CD4-positive, alpha-beta memory T cell (primary cell): Measurements from ENCODE around the gene MED15. TPM values are rescaled to one million over a fixed set of nuclear protein-coding genes. Genes with fewer than 3 reads are reported as not detected.

Experiments
- CTCF ChIA-PET: fragments of 350-600 bp; sonication (Branson Sonifier 250); formaldehyde crosslinking; loops from one replicate; lab custom pipeline; 2021; ENCODE audit warnings: inconsistent platforms; ENCODE audit not compliant: partially characterized antibody; lab: Charles Lee
- POLR2A ChIA-PET: fragments of 350-600 bp; sonication (Branson Sonifier 250); formaldehyde crosslinking; loops from one replicate; lab custom pipeline; 2021; ENCODE audit not compliant: partially characterized antibody; lab: Charles Lee
- DNase-seq, 5 donors: peaks; one replicate each; pipeline versions ENCODE4 v3.0.0 to v3.0.0-alpha.2; 2020 to 2022; ENCODE audit warnings: mixed read lengths in 1 of 5
- H3K27ac ChIP-seq: one replicate; pipeline ENCODE4 v1.7.0; 2013; ENCODE audit warnings: low read depth, low read length
- H3K27me3 ChIP-seq: 2 replicates; pipeline ENCODE4 v1.7.0; 2013; ENCODE audit warnings: mild to moderate bottlenecking, low read length, moderate library complexity; ENCODE audit not compliant: insufficient read depth
- H3K36me3 ChIP-seq: 2 replicates; pipeline ENCODE4 v1.7.0; 2013; ENCODE audit warnings: mild to moderate bottlenecking, low read length, moderate library complexity; ENCODE audit not compliant: insufficient read depth
- H3K4me1 ChIP-seq: 2 replicates; pipeline ENCODE4 v1.7.0; 2013; ENCODE audit warnings: mild to moderate bottlenecking, low read length, moderate library complexity; ENCODE audit not compliant: insufficient read depth
- H3K4me3 ChIP-seq, 2 donors: one replicate each; pipeline ENCODE4 v1.7.0; 2013; ENCODE audit warnings: low read length in 2 of 2, mild to moderate bottlenecking in 1 of 2
- H3K9me3 ChIP-seq, 2 donors: one replicate each; pipeline ENCODE4 v1.7.0; 2013; ENCODE audit warnings: low read length in 2 of 2, control low read depth in 1 of 2; ENCODE audit not compliant: control insufficient read depth in 1 of 2
- H3K27ac Mint-ChIP-seq, 7 donors: one replicate each; pipeline ENCODE4 v1.8.0; 2020 to 2021; ENCODE audit warnings: mixed read lengths in 7 of 7, mild to moderate bottlenecking in 6 of 7, inconsistent platforms in 3 of 7, moderate library complexity in 3 of 7
- H3K27me3 Mint-ChIP-seq, 2 donors: one replicate each; pipeline ENCODE4 v1.8.0; 2020 to 2021; ENCODE audit warnings: mixed read lengths in 2 of 2
- H3K36me3 Mint-ChIP-seq, 2 donors: one replicate each; pipeline ENCODE4 v1.8.0; 2020 to 2021; ENCODE audit warnings: mixed read lengths in 2 of 2, inconsistent platforms in 1 of 2, mild to moderate bottlenecking in 1 of 2
- H3K4me1 Mint-ChIP-seq, 4 donors: one replicate each; pipeline ENCODE4 v1.8.0; 2020 to 2021; ENCODE audit warnings: mixed read lengths in 4 of 4, mild to moderate bottlenecking in 1 of 4
- H3K4me3 Mint-ChIP-seq, 8 donors: one replicate each; pipeline ENCODE4 v1.8.0; 2020 to 2021; ENCODE audit warnings: mixed read lengths in 8 of 8, mild to moderate bottlenecking in 7 of 8, moderate library complexity in 6 of 8, inconsistent platforms in 3 of 8
- H3K9me3 Mint-ChIP-seq, 8 donors: one replicate each; pipeline ENCODE4 v1.8.0; 2020 to 2021; ENCODE audit warnings: mixed read lengths in 8 of 8, mild to moderate bottlenecking in 5 of 8, inconsistent platforms in 3 of 8, moderate library complexity in 1 of 8
- intact Hi-C: fragments of 100-400 bp; cut with micrococcal nuclease; formaldehyde crosslinking; loops from one replicate; pipeline ENCODE4 v1.15.1; 2023
- polyA plus RNA-seq, 2 donors: library from polyadenylated mRNA; unstranded; fragments of 300-500 nt; fragmentation: Illumina TruSeq; gene quantifications; one replicate each; pipeline ENCODE4 v1.2.3, GENCODE V29; 2021
- total RNA-seq, 2 experiments: library from RNA; stranded (reverse); gene quantifications; one replicate each; pipeline ENCODE4 v1.2.3, GENCODE V29; 2021

MED15 gene
- total and polyA plus RNA-seq, 4 experiments from 2014 or later: 15.6 to 237 (median 156) TPM

DNA sequence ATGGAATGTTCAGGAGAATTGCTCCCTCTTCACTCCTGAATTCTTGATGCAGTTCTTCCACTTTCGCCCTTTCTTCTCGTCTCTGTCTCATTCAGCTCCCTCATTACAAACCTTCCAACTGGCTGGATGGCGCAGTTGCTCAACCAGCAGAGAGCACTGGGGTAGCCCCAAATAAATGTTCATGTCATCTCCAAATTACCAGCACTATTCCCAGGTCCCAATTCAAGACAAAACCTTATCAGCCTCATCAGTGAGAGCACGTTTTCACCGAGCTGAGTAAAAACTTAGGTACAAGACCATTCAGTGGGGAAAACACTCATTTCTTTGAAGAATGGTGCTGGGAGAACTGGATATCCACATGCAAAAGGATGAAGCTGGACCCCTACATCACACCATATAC, 120.0 kb downstream of the MED15 start:
- Histone ChIP-seq H3K4me1 (no peaks in the 10 kb centered on the region), H3K4me3 (no peak overlapping the region), H3K27ac (no peak overlapping the region), H3K27me3 (no peaks in the 10 kb centered on the region), H3K36me3 (no peaks in the 10 kb centered on the region), H3K9me3 (no peaks in the 10 kb centered on the region)
- ChIA-PET CTCF (interaction anchor here (0.7 kb wide), 1 partner anchor 209 kb away, joined by 4 read pairs; no protein-coding TSS in a partner anchor), POLR2A (no interaction called here)
- no peak for DNase-seq
- H3K36me3 Mint-ChIP-seq: no peaks in the 10 kb centered on the region
- H3K27me3 Mint-ChIP-seq: peaks cover 0 to 2% of the 10 kb centered on the region in 2 donors
- no peak overlapping the region for H3K27ac Mint-ChIP-seq
- no peak overlapping the region for H3K4me3 Mint-ChIP-seq
- no peaks in the 10 kb centered on the region for H3K4me1 Mint-ChIP-seq
- peaks cover 0 to 2% (median 0%) of the 10 kb centered on the region in 8 donors for H3K9me3 Mint-ChIP-seq
- intact Hi-C loops: no loop called here

DNA sequence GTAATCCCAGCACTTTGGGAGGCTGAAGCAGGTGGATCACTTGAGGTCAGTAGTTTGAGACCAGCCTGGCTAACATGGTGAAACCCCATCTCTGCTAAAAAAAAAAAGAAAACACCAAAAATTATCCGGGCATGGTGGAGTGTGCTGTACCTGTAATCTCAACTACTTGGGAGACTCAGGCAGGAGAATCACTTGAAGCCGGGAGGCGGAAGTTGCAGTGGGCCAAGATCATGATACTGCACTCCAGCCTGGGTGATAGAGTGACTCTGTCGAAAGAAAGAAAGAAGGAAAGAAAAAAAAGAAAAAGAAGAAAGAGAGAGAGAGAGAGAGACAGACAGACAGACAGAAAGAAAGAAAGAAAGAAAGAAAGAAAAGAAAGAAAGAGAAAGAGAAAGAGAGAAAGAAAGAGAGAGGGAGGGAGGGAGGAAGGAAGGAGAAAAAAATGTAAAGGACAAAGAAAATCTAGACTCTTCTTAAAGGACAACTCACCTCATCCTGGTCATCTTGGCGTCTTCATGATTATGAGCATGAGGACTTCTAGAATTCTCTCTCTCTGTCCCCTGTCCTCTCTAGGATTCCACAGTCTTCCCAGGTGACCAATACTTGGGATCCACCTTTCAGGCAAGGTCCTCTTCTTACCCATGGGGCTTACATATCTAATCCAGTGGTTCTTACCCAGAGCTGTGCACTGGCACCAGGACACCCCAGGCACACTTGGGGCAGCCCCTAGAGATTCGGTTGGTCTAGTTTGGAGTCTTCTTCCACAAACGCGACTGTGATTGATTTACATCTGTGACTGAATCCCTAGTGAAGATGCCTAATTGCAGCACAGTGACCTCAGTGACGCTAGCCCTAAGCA, 120.9 kb downstream of the MED15 start:
- POLR2A ChIA-PET: no interaction called here
- H3K4me3 ChIP-seq: no peak overlapping the region
- no peak overlapping the region for H3K27ac ChIP-seq
- H3K36me3 ChIP-seq: no peaks in the 10 kb centered on the region
- H3K4me1 ChIP-seq: no peaks in the 10 kb centered on the region
- H3K27me3 ChIP-seq: no peaks in the 10 kb centered on the region
- intact Hi-C loops: no loop called here
- CTCF ChIA-PET: interaction anchor here (0.7 kb wide), 1 partner anchor 210 kb away, joined by 4 read pairs; no protein-coding TSS in a partner anchor
- H3K36me3 Mint-ChIP-seq: no peaks in the 10 kb centered on the region
- peaks cover 0 to 2% of the 10 kb centered on the region in 2 donors for H3K27me3 Mint-ChIP-seq
- no peak overlapping the region for H3K27ac Mint-ChIP-seq
- no peaks in the 10 kb centered on the region for H3K9me3 ChIP-seq
- no peaks in the 10 kb centered on the region for H3K4me1 Mint-ChIP-seq
- no peak overlapping the region for H3K4me3 Mint-ChIP-seq
- no peak for DNase-seq
- peaks cover 0 to 2% (median 0%) of the 10 kb centered on the region in 8 donors for H3K9me3 Mint-ChIP-seq

DNA sequence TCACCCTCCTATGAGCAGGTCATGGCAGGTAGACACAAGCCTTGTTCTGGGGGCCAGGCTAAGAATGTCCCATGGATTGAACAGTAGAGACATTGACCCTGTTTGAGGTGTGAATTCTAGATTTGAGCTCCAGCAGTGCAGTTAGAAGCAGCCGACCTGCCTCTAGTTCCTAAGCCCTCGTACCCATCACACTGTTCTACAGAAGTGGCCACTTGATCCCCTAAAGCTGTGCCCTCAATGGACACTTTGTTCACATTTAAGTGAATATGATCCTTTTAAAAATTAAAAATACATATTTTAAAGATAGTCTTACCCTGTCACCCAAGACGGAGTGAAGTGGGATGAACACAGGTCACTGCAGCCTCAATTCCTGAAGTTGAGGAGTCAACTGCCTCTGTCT, 122.0 kb downstream of the MED15 start:
- Mint-ChIP-seq H3K36me3 (no peaks in the 10 kb centered on the region), H3K27me3 (peaks cover 0 to 2% of the 10 kb centered on the region in 2 donors), H3K4me3 (no peak overlapping the region), H3K27ac (no peak overlapping the region), H3K9me3 (peaks cover 0 to 2% (median 0%) of the 10 kb centered on the region in 8 donors), H3K4me1 (no peaks in the 10 kb centered on the region)
- Histone ChIP-seq H3K36me3 (no peaks in the 10 kb centered on the region), H3K4me1 (no peaks in the 10 kb centered on the region), H3K4me3 (no peak overlapping the region), H3K27ac (no peak overlapping the region), H3K27me3 (no peaks in the 10 kb centered on the region), H3K9me3 (no peaks in the 10 kb centered on the region)
- intact Hi-C loops: no loop called here
- no peak for DNase-seq
- ChIA-PET POLR2A (no interaction called here), CTCF (no interaction called here)

DNA sequence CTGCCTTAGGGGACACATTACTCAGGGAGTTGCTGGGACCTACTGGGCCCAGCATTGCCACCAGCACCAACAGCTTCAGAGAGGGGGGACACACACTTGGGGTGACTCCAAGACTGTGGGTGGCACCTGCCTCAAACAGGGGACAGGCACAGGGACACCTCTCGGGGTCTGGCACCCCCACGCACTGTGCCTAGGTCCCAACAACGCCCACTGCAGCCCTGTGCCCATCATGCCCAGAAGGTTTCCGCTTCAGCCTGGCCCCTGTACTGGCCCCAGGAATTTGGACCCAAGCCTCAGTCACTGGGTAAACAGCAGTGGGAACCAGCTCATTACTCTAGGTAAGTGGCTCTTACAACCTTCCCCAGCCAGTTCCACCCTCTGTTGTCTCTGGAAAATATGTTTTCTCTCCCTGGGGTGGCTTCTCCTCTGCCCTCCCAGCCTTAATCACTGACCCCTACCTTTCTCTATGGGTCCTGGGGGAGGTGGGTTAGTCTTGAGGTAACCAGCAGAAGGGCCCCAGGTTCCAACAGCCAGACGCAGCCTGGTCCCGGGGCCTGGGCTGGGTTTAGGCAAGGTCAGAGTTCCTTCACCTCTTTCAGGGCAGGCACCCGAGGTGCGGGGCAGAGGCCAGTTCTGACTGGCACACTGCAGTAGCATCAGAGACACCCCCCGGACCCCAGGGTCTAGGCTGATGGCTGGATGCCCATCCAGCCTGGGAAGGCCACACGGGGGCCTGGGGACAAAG, 123.6 kb downstream of the MED15 start:
- H3K4me1 ChIP-seq: no peaks in the 10 kb centered on the region
- H3K27me3 ChIP-seq: no peaks in the 10 kb centered on the region
- intact Hi-C loops: no loop called here
- H3K36me3 ChIP-seq: no peaks in the 10 kb centered on the region
- H3K4me3 Mint-ChIP-seq: no peak overlapping the region
- peak overlapping the region in 1 of 7 donors; percentile 66 for H3K27ac Mint-ChIP-seq
- no peaks in the 10 kb centered on the region for H3K4me1 Mint-ChIP-seq
- H3K27me3 Mint-ChIP-seq: peaks cover 0 to 2% of the 10 kb centered on the region in 2 donors
- ChIA-PET POLR2A (no interaction called here), CTCF (no interaction called here)
- DNase-seq: no peak
- H3K9me3 ChIP-seq: no peaks in the 10 kb centered on the region
- no peak overlapping the region for H3K27ac ChIP-seq
- H3K9me3 Mint-ChIP-seq: peaks cover 0 to 2% (median 0%) of the 10 kb centered on the region in 8 donors
- no peak overlapping the region for H3K4me3 ChIP-seq
- H3K36me3 Mint-ChIP-seq: no peaks in the 10 kb centered on the region

DNA sequence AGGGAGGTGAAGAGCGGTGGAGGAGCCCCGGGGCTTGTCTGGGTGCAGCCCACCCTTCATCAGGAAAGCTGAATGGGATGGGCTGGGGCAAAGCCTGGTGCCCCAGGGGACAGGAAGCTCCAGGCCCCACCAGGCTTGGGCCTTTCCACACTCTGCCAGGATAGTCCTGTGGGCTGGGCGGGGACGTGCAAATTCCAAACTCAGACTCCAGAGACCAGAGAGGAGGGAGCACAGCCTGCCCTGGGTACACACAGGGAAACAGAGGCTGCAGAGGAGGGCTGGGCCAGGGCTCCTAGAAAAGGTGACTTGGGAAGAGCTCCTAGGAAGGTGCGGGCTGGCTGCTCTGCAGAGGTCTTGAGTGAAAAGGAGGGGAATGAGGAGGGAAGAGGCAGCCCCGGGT, 124.7 kb downstream of the MED15 start:
- Mint-ChIP-seq H3K4me1 (no peaks in the 10 kb centered on the region), H3K4me3 (no peak overlapping the region), H3K9me3 (peaks cover 0 to 2% (median 0%) of the 10 kb centered on the region in 8 donors), H3K36me3 (no peaks in the 10 kb centered on the region), H3K27ac (peak overlapping the region in 1 of 7 donors; percentile 59), H3K27me3 (peaks cover 2 to 3% of the 10 kb centered on the region in 2 donors)
- ChIA-PET POLR2A (no interaction called here), CTCF (no interaction called here)
- H3K9me3 ChIP-seq: no peaks in the 10 kb centered on the region
- H3K36me3 ChIP-seq: no peaks in the 10 kb centered on the region
- no peaks in the 10 kb centered on the region for H3K27me3 ChIP-seq
- intact Hi-C loops: no loop called here
- no peak for DNase-seq
- no peak overlapping the region for H3K27ac ChIP-seq
- H3K4me3 ChIP-seq: no peak overlapping the region
- no peaks in the 10 kb centered on the region for H3K4me1 ChIP-seq

DNA sequence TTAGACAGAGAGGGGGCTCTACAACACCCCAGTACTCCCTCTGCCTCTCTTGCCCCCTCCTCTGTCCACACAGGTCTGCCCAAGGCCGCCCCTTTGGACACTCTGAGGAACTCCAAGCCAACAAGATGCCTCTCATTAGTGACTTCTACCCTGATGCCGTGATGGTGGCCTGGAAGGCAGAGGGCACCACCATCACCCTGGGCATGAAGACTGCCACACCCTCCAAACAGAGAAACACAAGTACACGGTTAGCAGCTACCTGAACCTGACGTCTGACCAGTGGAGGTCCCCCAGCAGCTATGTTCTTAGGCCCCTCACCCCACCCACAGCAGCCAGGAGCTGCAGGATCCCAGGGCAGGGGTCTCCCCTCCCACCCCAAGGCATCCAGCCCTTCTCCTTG, 125.1 kb downstream of the MED15 start:
- Mint-ChIP-seq H3K4me3 (no peak overlapping the region), H3K27ac (peak overlapping the region in 1 of 7 donors; percentile 22), H3K4me1 (no peaks in the 10 kb centered on the region), H3K9me3 (peaks cover 0 to 2% (median 0%) of the 10 kb centered on the region in 8 donors), H3K27me3 (peaks cover 0 to 3% of the 10 kb centered on the region in 2 donors), H3K36me3 (no peaks in the 10 kb centered on the region)
- H3K4me1 ChIP-seq: no peaks in the 10 kb centered on the region
- ChIA-PET POLR2A (no interaction called here), CTCF (no interaction called here)
- no peak for DNase-seq
- intact Hi-C loops: no loop called here
- no peak overlapping the region for H3K4me3 ChIP-seq
- no peaks in the 10 kb centered on the region for H3K36me3 ChIP-seq
- no peaks in the 10 kb centered on the region for H3K27me3 ChIP-seq
- no peaks in the 10 kb centered on the region for H3K9me3 ChIP-seq
- no peak overlapping the region for H3K27ac ChIP-seq

- Mint-ChIP-seq H3K4me1 (no peaks in the 10 kb centered on the region), H3K9me3 (peaks cover 0 to 1% (median 0%) of the 10 kb centered on the region in 8 donors), H3K4me3 (no peak overlapping the region), H3K27ac (no peak overlapping the region), H3K36me3 (no peaks in the 10 kb centered on the region), H3K27me3 (peaks cover 2 to 3% of the 10 kb centered on the region in 2 donors)
- ChIA-PET POLR2A (no interaction called here), CTCF (interaction anchor here (0.5 kb wide), 1 partner anchor 216 kb away, joined by 3 read pairs; no protein-coding TSS in a partner anchor)
- H3K9me3 ChIP-seq: no peaks in the 10 kb centered on the region
- intact Hi-C loops: no loop called here
- no peaks in the 10 kb centered on the region for H3K36me3 ChIP-seq
- no peaks in the 10 kb centered on the region for H3K4me1 ChIP-seq
- no peak overlapping the region for H3K4me3 ChIP-seq
- no peak overlapping the region for H3K27ac ChIP-seq
- no peak for DNase-seq
- H3K27me3 ChIP-seq: no peaks in the 10 kb centered on the region
Observed at GRCh38 chr22:20634560-20635226, 127.3 kb downstream of the MED15 start.
